ENCODE measurements around the gene NID1.

DNA sequence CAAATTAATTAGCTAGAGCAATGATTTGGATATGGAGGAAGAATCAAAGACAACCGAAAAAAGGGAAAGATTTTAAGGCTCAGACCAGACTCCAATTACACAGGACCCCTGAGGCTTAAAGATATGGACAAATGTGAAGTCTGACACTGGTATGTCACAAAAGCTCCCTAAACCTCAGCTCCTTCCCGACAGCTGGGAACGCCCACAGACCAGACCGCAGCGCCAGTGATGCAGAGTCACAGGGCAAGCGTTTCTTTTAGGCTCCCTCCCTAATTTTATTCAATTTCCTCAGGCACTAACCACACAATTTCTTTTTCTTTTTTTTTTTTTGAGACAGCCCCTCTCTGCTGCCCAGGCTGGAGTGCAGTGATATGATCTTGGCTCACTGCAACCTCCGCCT lies 40.2 kb downstream of the NID1 start:
- TF ChIP-seq, protein P1, sequence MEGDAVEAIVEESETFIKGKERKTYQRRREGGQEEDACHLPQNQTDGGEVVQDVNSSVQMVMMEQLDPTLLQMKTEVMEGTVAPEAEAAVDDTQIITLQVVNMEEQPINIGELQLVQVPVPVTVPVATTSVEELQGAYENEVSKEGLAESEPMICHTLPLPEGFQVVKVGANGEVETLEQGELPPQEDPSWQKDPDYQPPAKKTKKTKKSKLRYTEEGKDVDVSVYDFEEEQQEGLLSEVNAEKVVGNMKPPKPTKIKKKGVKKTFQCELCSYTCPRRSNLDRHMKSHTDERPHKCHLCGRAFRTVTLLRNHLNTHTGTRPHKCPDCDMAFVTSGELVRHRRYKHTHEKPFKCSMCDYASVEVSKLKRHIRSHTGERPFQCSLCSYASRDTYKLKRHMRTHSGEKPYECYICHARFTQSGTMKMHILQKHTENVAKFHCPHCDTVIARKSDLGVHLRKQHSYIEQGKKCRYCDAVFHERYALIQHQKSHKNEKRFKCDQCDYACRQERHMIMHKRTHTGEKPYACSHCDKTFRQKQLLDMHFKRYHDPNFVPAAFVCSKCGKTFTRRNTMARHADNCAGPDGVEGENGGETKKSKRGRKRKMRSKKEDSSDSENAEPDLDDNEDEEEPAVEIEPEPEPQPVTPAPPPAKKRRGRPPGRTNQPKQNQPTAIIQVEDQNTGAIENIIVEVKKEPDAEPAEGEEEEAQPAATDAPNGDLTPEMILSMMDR (IDR thresholded peaks at IDR 0.05; ENCODE audit: low read depth, low read length), result no peak
- TF ChIP-seq POLR2A (IDR thresholded peaks at IDR 0.05; ENCODE audit: extremely low read depth, insufficient read length) (no peak), MYC (IDR thresholded peaks at IDR 0.05; ENCODE audit: low read depth, low read length) (no peak)
